NT2/D1 (cell line): ENCODE measurements around the gene CDADC1.

ENCODE experiments used
- DNase-seq: peaks from one replicate; pipeline ENCODE4 v3.0.0-alpha.2; 2011; ENCODE audit warnings: low read depth, low spot score
- H3K27me3 ChIP-seq: 2 replicates; pipeline ENCODE4 v1.6.0; 2011; ENCODE audit warnings: mild to moderate bottlenecking; ENCODE audit not compliant: insufficient read length, insufficient read depth
- H3K36me3 ChIP-seq: 2 replicates; pipeline ENCODE4 v1.6.1; 2011; ENCODE audit warnings: mild to moderate bottlenecking, low read length, mixed read lengths; ENCODE audit not compliant: insufficient read depth, insufficient read length
- H3K4me1 ChIP-seq: 2 replicates; pipeline ENCODE4 v1.5.1; 2011; ENCODE audit not compliant: insufficient read depth, insufficient read length
- H3K4me3 ChIP-seq: 2 replicates; pipeline ENCODE4 v1.5.1; 2011; ENCODE audit warnings: low read depth; ENCODE audit not compliant: insufficient read length
- H3K9ac ChIP-seq: 2 replicates; pipeline ENCODE4 v1.6.0; 2011; ENCODE audit warnings: low read depth; ENCODE audit not compliant: insufficient read length
- H3K9me3 ChIP-seq: 2 replicates; pipeline ENCODE4 v1.5.1; 2011; ENCODE audit warnings: mild to moderate bottlenecking, low read length; ENCODE audit not compliant: insufficient read depth
- SUZ12 ChIP-seq: IDR thresholded peaks from 2 replicates; pipeline ENCODE4 v1.6.1; 2011; ENCODE audit not compliant: insufficient read length, insufficient read depth; ENCODE audit errors: extremely low read depth
- YY1 ChIP-seq: IDR thresholded peaks from 2 replicates; pipeline ENCODE4 v1.6.1; 2011; ENCODE audit not compliant: insufficient read length, insufficient read depth
- ZNF274 ChIP-seq: IDR thresholded peaks from 2 replicates; pipeline ENCODE4 v1.6.1; 2011; ENCODE audit warnings: mild to moderate bottlenecking, low read depth, low read length

Gene CDADC1

GRCh38 chr13:49253310-49253709 is 5.6 kb downstream of the CDADC1 start:
- no peak for TF ChIP-seq YY1
- TF ChIP-seq ZNF274 = no peak
- no peak for TF ChIP-seq SUZ12
- Histone ChIP-seq H3K9me3 (no peaks in the 10 kb centered on the region), H3K4me1 (no peaks in the 10 kb centered on the region), H3K36me3 (no peaks in the 10 kb centered on the region), H3K27me3 (no peaks in the 10 kb centered on the region), H3K4me3 (no peak overlapping the region), H3K9ac (no peak overlapping the region)
- no peak for DNase-seq

GRCh38 chr13:49254007-49254406 is 6.3 kb downstream of the CDADC1 start:
- no peaks in the 10 kb centered on the region for H3K27me3 ChIP-seq
- DNase-seq = no peak
- TF ChIP-seq YY1 (no peak), SUZ12 (no peak), ZNF274 (no peak)
- no peaks in the 10 kb centered on the region for H3K9me3 ChIP-seq
- no peak overlapping the region for H3K9ac ChIP-seq
- H3K4me1 ChIP-seq = no peaks in the 10 kb centered on the region
- H3K4me3 ChIP-seq = no peak overlapping the region
- no peaks in the 10 kb centered on the region for H3K36me3 ChIP-seq

GRCh38 chr13:49256841-49257240 is 9.1 kb downstream of the CDADC1 start:
- H3K4me1 ChIP-seq = no peaks in the 10 kb centered on the region
- H3K27me3 ChIP-seq = no peaks in the 10 kb centered on the region
- peaks cover 2% of the 10 kb centered on the region for H3K36me3 ChIP-seq
- no peak overlapping the region for H3K9ac ChIP-seq
- no peak overlapping the region for H3K4me3 ChIP-seq
- H3K9me3 ChIP-seq = no peaks in the 10 kb centered on the region
- no peak for TF ChIP-seq SUZ12
- TF ChIP-seq YY1 = no peak
- TF ChIP-seq ZNF274 = no peak
- no peak for DNase-seq

GRCh38 chr13:49258089-49258796 is 10.5 kb downstream of the CDADC1 start:
- Histone ChIP-seq H3K27me3 (no peaks in the 10 kb centered on the region), H3K4me3 (no peak overlapping the region), H3K4me1 (no peaks in the 10 kb centered on the region), H3K9me3 (no peaks in the 10 kb centered on the region), H3K9ac (no peak overlapping the region), H3K36me3 (peaks cover 2% of the 10 kb centered on the region)
- no peak for DNase-seq
- no peak for TF ChIP-seq YY1
- TF ChIP-seq SUZ12 = no peak
- TF ChIP-seq ZNF274 = no peak

GRCh38 chr13:49259586-49259985 is 11.9 kb downstream of the CDADC1 start:
- peaks cover 2% of the 10 kb centered on the region for H3K36me3 ChIP-seq
- H3K9ac ChIP-seq = no peak overlapping the region
- no peak overlapping the region for H3K4me3 ChIP-seq
- no peaks in the 10 kb centered on the region for H3K27me3 ChIP-seq
- H3K4me1 ChIP-seq = no peaks in the 10 kb centered on the region
- TF ChIP-seq YY1 = no peak
- no peak for TF ChIP-seq SUZ12
- no peak for TF ChIP-seq ZNF274
- DNase-seq = no peak
- H3K9me3 ChIP-seq = no peaks in the 10 kb centered on the region

- no peak overlapping the region for H3K9ac ChIP-seq
- H3K9me3 ChIP-seq = no peaks in the 10 kb centered on the region
- no peak for DNase-seq
- no peaks in the 10 kb centered on the region for H3K4me1 ChIP-seq
- peaks cover 2% of the 10 kb centered on the region for H3K36me3 ChIP-seq
- TF ChIP-seq ZNF274 = no peak
- TF ChIP-seq SUZ12 = no peak
- no peak for TF ChIP-seq YY1
- H3K4me3 ChIP-seq = no peak overlapping the region
- no peaks in the 10 kb centered on the region for H3K27me3 ChIP-seq
Measured at GRCh38 chr13:49262634-49263033, 14.9 kb downstream of the CDADC1 start.

GRCh38 chr13:49265822-49266221 is 18.1 kb downstream of the CDADC1 start:
- no peak overlapping the region for H3K9ac ChIP-seq
- TF ChIP-seq ZNF274 = no peak
- TF ChIP-seq SUZ12 = no peak
- TF ChIP-seq YY1 = no peak

More at GRCh38 chr13:49265822-49266221, 18.1 kb downstream of the CDADC1 start:
- H3K36me3 ChIP-seq = no peaks in the 10 kb centered on the region
- no peaks in the 10 kb centered on the region for H3K9me3 ChIP-seq
- no peaks in the 10 kb centered on the region for H3K27me3 ChIP-seq
- no peak for DNase-seq
- H3K4me1 ChIP-seq = no peaks in the 10 kb centered on the region
- no peak overlapping the region for H3K4me3 ChIP-seq
